ENCODE measurements around the gene IL32.

DNA sequence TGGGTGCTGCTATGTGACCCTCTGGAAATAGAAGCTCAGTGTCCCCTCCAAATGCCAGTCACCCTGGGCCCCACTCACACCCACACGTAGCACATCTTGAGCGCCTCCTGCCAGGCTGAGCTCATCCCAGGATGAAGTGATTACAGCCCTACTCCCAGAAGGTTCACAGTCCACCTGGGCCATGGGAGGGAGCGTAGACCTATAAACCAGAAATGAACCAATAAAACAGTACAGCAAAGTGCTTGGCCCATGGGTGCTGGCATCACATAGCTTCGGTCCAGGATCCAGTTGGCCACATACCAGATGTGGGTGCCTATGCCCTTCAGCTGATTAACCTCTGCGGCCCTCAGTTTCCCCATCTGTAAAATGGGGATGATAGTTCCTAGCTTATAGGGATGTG lies 26.5 kb upstream of the IL32 start:
- TF ChIP-seq, protein P1, sequence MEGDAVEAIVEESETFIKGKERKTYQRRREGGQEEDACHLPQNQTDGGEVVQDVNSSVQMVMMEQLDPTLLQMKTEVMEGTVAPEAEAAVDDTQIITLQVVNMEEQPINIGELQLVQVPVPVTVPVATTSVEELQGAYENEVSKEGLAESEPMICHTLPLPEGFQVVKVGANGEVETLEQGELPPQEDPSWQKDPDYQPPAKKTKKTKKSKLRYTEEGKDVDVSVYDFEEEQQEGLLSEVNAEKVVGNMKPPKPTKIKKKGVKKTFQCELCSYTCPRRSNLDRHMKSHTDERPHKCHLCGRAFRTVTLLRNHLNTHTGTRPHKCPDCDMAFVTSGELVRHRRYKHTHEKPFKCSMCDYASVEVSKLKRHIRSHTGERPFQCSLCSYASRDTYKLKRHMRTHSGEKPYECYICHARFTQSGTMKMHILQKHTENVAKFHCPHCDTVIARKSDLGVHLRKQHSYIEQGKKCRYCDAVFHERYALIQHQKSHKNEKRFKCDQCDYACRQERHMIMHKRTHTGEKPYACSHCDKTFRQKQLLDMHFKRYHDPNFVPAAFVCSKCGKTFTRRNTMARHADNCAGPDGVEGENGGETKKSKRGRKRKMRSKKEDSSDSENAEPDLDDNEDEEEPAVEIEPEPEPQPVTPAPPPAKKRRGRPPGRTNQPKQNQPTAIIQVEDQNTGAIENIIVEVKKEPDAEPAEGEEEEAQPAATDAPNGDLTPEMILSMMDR (IDR thresholded peaks at IDR 0.05) = no peak
- TF ChIP-seq POLR2A (IDR thresholded peaks at IDR 0.05) = peak; percentile 34 to 58

All from Peyer's patch (tissue), 4 donors.